ENCODE measurements around the gene MEGF11.
A peak's percentile ranks its signal among the peaks of the same experiment; 100 is the strongest.

MEGF11 gene

GRCh38 chr15:65916664-65917406 is 336.7 kb downstream of the MEGF11 start:
- DNase-seq (ENCODE audit: low spot score) = peak; percentile 82
- TF ChIP-seq CTCF (IDR thresholded peaks at IDR 0.05; ENCODE audit: extremely low read depth, missing control alignments) = peak; percentile 77

- TF ChIP-seq CTCF (IDR thresholded peaks at IDR 0.05; ENCODE audit: extremely low read depth, missing control alignments) = no peak
- no peak for DNase-seq (ENCODE audit: low spot score)
These were observed 337.4 kb downstream of the MEGF11 start for GRCh38 chr15:65916041-65916663.

GRCh38 chr15:65914981-65915925 is 338.3 kb downstream of the MEGF11 start:
- no peak for DNase-seq (ENCODE audit: low spot score)
- TF ChIP-seq CTCF (IDR thresholded peaks at IDR 0.05; ENCODE audit: extremely low read depth, missing control alignments) = no peak

GRCh38 chr15:65914386-65914785 is 339.2 kb downstream of the MEGF11 start:
- no peak for TF ChIP-seq CTCF (IDR thresholded peaks at IDR 0.05; ENCODE audit: extremely low read depth, missing control alignments)
- DNase-seq (ENCODE audit: low spot score) = no peak

GRCh38 chr15:65913631-65914199 is 339.8 kb downstream of the MEGF11 start:
- DNase-seq (ENCODE audit: low spot score) = no peak
- TF ChIP-seq CTCF (IDR thresholded peaks at IDR 0.05; ENCODE audit: extremely low read depth, missing control alignments) = no peak

- no peak for TF ChIP-seq CTCF (IDR thresholded peaks at IDR 0.05; ENCODE audit: extremely low read depth, missing control alignments)
- no peak for DNase-seq (ENCODE audit: low spot score)
These were observed 341.3 kb downstream of the MEGF11 start for GRCh38 chr15:65912235-65912634.

All from GM20000 (cell line).